HepG2 (cell line): Measurements from ENCODE around the gene WWP2.

ENCODE experiments used
- FOXM1 ChIP-seq: sonication (generic); formaldehyde crosslinking; IDR thresholded peaks from 2 replicates; pipeline ENCODE4 v1.5.0; 2020; ENCODE audit warnings: missing genetic modification reagents
- NCOR1 ChIP-seq: fragments of 200-600 bp; sonication (generic); IDR thresholded peaks from 2 replicates; pipeline ENCODE4 v1.7.0; 2017; ENCODE audit warnings: antibody characterized with exemption, low read length, borderline replicate concordance

DNA sequence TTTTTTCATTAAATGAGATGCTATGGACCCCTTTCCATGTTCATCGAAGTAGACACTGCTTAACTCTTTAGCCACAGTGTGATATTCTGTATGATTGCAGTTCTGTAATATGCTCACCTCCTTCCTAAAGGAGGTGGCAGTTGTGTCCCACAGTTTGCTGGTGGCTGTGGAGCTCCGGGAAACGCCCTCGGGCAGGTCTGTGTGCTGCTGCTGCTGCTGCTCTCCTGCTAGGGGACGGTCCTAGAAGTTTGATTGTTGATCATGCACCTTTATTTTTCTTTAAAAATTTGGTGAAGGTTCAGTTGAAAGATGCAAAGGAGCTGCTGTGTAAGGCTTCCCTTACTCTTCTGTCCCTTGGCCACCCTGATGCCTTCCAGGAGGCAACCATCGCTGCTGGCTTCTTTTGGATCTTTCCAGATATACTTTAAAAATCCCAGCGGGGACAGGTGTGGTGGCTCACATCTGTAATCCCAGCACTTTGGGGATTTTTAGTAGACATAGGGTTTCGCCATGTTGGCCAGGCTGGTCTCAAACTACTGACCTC lies 180.6 kb downstream of the WWP2 start:
- no peak for TF ChIP-seq FOXM1 (CRISPR knock-in tag)
- TF ChIP-seq NCOR1: no peak
